GM19467 (cell line): ENCODE data around the gene ITGB5.

Experiments used
- ATAC-seq: cut with Tn5 transposase; IDR thresholded peaks from one replicate; pipeline ENCODE4 v1.9.1; 2021; ENCODE audit warnings: mild to moderate bottlenecking, moderate library complexity; ENCODE audit not compliant: unreplicated experiment

The ITGB5 gene

GRCh38 chr3:124774327-124774718 is 112.8 kb downstream of the ITGB5 start:
- no peak for ATAC-seq

GRCh38 chr3:124773351-124774326 is 113.5 kb downstream of the ITGB5 start:
- no peak for ATAC-seq

- no peak for ATAC-seq
These were observed 114.9 kb downstream of the ITGB5 start for GRCh38 chr3:124772081-124772831.

- no peak for ATAC-seq
These were observed 116.1 kb downstream of the ITGB5 start for GRCh38 chr3:124771083-124771445.

- ATAC-seq = no peak
These were observed 116.7 kb downstream of the ITGB5 start for GRCh38 chr3:124770336-124771082.

GRCh38 chr3:124769462-124769861 is 117.7 kb downstream of the ITGB5 start:
- ATAC-seq = no peak

- no peak for ATAC-seq
These were observed 118.4 kb downstream of the ITGB5 start for GRCh38 chr3:124768812-124769211.

GRCh38 chr3:124767691-124768090 is 119.5 kb downstream of the ITGB5 start:
- ATAC-seq = no peak

GRCh38 chr3:124767264-124767663 is 119.9 kb downstream of the ITGB5 start:
- no peak for ATAC-seq

- no peak for ATAC-seq
These were observed 120.8 kb downstream of the ITGB5 start for GRCh38 chr3:124766113-124767095.

- no peak for ATAC-seq
These were observed 121.8 kb downstream of the ITGB5 start for GRCh38 chr3:124765197-124765840.

- no peak for ATAC-seq
These were observed 122.4 kb downstream of the ITGB5 start for GRCh38 chr3:124764746-124765145.

GRCh38 chr3:124763644-124764358 is 123.4 kb downstream of the ITGB5 start:
- no peak for ATAC-seq

GRCh38 chr3:124763206-124763605 is 124.0 kb downstream of the ITGB5 start:
- ATAC-seq = no peak

- ATAC-seq = no peak
These were observed 124.5 kb downstream of the ITGB5 start for GRCh38 chr3:124762661-124763011.

GRCh38 chr3:124761935-124762660 is 125.1 kb downstream of the ITGB5 start:
- no peak for ATAC-seq

- peak; percentile 80 for ATAC-seq
These were observed 125.8 kb downstream of the ITGB5 start for GRCh38 chr3:124761250-124761796.

- ATAC-seq = no peak
These were observed 126.6 kb downstream of the ITGB5 start for GRCh38 chr3:124760601-124761000.
